Measurements from ENCODE around the gene DIAPH3. TPM values are rescaled to one million over a fixed set of nuclear protein-coding genes. Genes with fewer than 3 reads are reported as not detected.

Gene DIAPH3
- total RNA-seq, 2 experiments from 2014 or later, result 20.0 to 21.0 TPM

GRCh38 chr13:59663707-59664106 is 500.0 kb downstream of the DIAPH3 start:
- H3K4me1 Mint-ChIP-seq, result no peaks in the 10 kb centered on the region
- no peaks in the 10 kb centered on the region for H3K27me3 Mint-ChIP-seq
- peaks cover 4% of the 10 kb centered on the region for H3K36me3 Mint-ChIP-seq
- H3K9me3 Mint-ChIP-seq, result no peaks in the 10 kb centered on the region
- no peak for DNase-seq
- no peak overlapping the region for H3K4me3 Mint-ChIP-seq
- H3K27ac Mint-ChIP-seq, result no peak overlapping the region

- Mint-ChIP-seq H3K4me1 (no peaks in the 10 kb centered on the region), H3K27me3 (no peaks in the 10 kb centered on the region), H3K9me3 (no peaks in the 10 kb centered on the region), H3K36me3 (peaks cover 4% of the 10 kb centered on the region), H3K4me3 (no peak overlapping the region), H3K27ac (no peak overlapping the region)
- no peak for DNase-seq
Observed at GRCh38 chr13:59660582-59660981, 503.1 kb downstream of the DIAPH3 start.

- H3K4me3 Mint-ChIP-seq, result no peak overlapping the region
- no peak for DNase-seq
- H3K9me3 Mint-ChIP-seq, result no peaks in the 10 kb centered on the region
- H3K36me3 Mint-ChIP-seq, result peaks cover 4% of the 10 kb centered on the region
- no peaks in the 10 kb centered on the region for H3K4me1 Mint-ChIP-seq
- H3K27me3 Mint-ChIP-seq, result no peaks in the 10 kb centered on the region
- no peak overlapping the region for H3K27ac Mint-ChIP-seq
Observed at GRCh38 chr13:59659981-59660380, 503.7 kb downstream of the DIAPH3 start.

GRCh38 chr13:59658738-59659330 is 504.9 kb downstream of the DIAPH3 start:
- H3K9me3 Mint-ChIP-seq, result no peaks in the 10 kb centered on the region
- H3K4me3 Mint-ChIP-seq, result no peak overlapping the region
- DNase-seq, result no peak
- no peaks in the 10 kb centered on the region for H3K4me1 Mint-ChIP-seq
- no peaks in the 10 kb centered on the region for H3K27me3 Mint-ChIP-seq
- H3K36me3 Mint-ChIP-seq, result peaks cover 2% of the 10 kb centered on the region
- no peak overlapping the region for H3K27ac Mint-ChIP-seq

GRCh38 chr13:59658027-59658737 is 505.5 kb downstream of the DIAPH3 start:
- Mint-ChIP-seq H3K27ac (no peak overlapping the region), H3K4me1 (no peaks in the 10 kb centered on the region), H3K27me3 (no peaks in the 10 kb centered on the region), H3K4me3 (no peak overlapping the region), H3K9me3 (no peaks in the 10 kb centered on the region), H3K36me3 (no peaks in the 10 kb centered on the region)
- DNase-seq, result no peak

GRCh38 chr13:59653916-59654315 is 509.8 kb downstream of the DIAPH3 start:
- H3K36me3 Mint-ChIP-seq, result no peaks in the 10 kb centered on the region
- H3K27ac Mint-ChIP-seq, result no peak overlapping the region
- H3K9me3 Mint-ChIP-seq, result no peaks in the 10 kb centered on the region
- DNase-seq, result no peak
- no peak overlapping the region for H3K4me3 Mint-ChIP-seq
- no peaks in the 10 kb centered on the region for H3K27me3 Mint-ChIP-seq
- H3K4me1 Mint-ChIP-seq, result no peaks in the 10 kb centered on the region

GRCh38 chr13:59651479-59651878 is 512.2 kb downstream of the DIAPH3 start:
- Mint-ChIP-seq H3K27ac (no peak overlapping the region), H3K4me1 (no peaks in the 10 kb centered on the region)

GRCh38 chr13:59643906-59644626 is 519.7 kb downstream of the DIAPH3 start:
- Mint-ChIP-seq H3K4me3 (no peak overlapping the region), H3K9me3 (no peaks in the 10 kb centered on the region), H3K27me3 (no peaks in the 10 kb centered on the region), H3K4me1 (no peaks in the 10 kb centered on the region), H3K27ac (no peak overlapping the region), H3K36me3 (no peaks in the 10 kb centered on the region)
- DNase-seq, result no peak

More at GRCh38 chr13:59651479-59651878, 512.2 kb downstream of the DIAPH3 start:
- no peak for DNase-seq
- no peak overlapping the region for H3K4me3 Mint-ChIP-seq
- no peaks in the 10 kb centered on the region for H3K27me3 Mint-ChIP-seq
- H3K9me3 Mint-ChIP-seq, result no peaks in the 10 kb centered on the region
- no peaks in the 10 kb centered on the region for H3K36me3 Mint-ChIP-seq

GRCh38 chr13:59643364-59643841 is 520.3 kb downstream of the DIAPH3 start:
- H3K27ac Mint-ChIP-seq, result no peak overlapping the region
- H3K36me3 Mint-ChIP-seq, result no peaks in the 10 kb centered on the region
- no peak overlapping the region for H3K4me3 Mint-ChIP-seq
- DNase-seq, result no peak
- H3K4me1 Mint-ChIP-seq, result no peaks in the 10 kb centered on the region
- H3K27me3 Mint-ChIP-seq, result no peaks in the 10 kb centered on the region
- H3K9me3 Mint-ChIP-seq, result no peaks in the 10 kb centered on the region

- H3K36me3 Mint-ChIP-seq, result no peaks in the 10 kb centered on the region
- H3K27me3 Mint-ChIP-seq, result no peaks in the 10 kb centered on the region
- DNase-seq, result no peak
- no peak overlapping the region for H3K27ac Mint-ChIP-seq
- no peaks in the 10 kb centered on the region for H3K4me1 Mint-ChIP-seq
- no peaks in the 10 kb centered on the region for H3K9me3 Mint-ChIP-seq
- no peak overlapping the region for H3K4me3 Mint-ChIP-seq
Observed at GRCh38 chr13:59641817-59642216, 521.9 kb downstream of the DIAPH3 start.

GRCh38 chr13:59641261-59641660 is 522.5 kb downstream of the DIAPH3 start:
- no peaks in the 10 kb centered on the region for H3K27me3 Mint-ChIP-seq
- no peaks in the 10 kb centered on the region for H3K36me3 Mint-ChIP-seq
- no peaks in the 10 kb centered on the region for H3K4me1 Mint-ChIP-seq
- DNase-seq, result no peak
- no peak overlapping the region for H3K27ac Mint-ChIP-seq
- no peak overlapping the region for H3K4me3 Mint-ChIP-seq
- no peaks in the 10 kb centered on the region for H3K9me3 Mint-ChIP-seq

GRCh38 chr13:59638404-59638803 is 525.3 kb downstream of the DIAPH3 start:
- H3K36me3 Mint-ChIP-seq, result no peaks in the 10 kb centered on the region
- no peak for DNase-seq
- no peaks in the 10 kb centered on the region for H3K4me1 Mint-ChIP-seq
- H3K4me3 Mint-ChIP-seq, result no peak overlapping the region
- H3K27ac Mint-ChIP-seq, result no peak overlapping the region
- no peaks in the 10 kb centered on the region for H3K27me3 Mint-ChIP-seq
- no peaks in the 10 kb centered on the region for H3K9me3 Mint-ChIP-seq

- Mint-ChIP-seq H3K27me3 (no peaks in the 10 kb centered on the region), H3K27ac (no peak overlapping the region), H3K36me3 (no peaks in the 10 kb centered on the region), H3K9me3 (no peaks in the 10 kb centered on the region), H3K4me3 (no peak overlapping the region), H3K4me1 (no peaks in the 10 kb centered on the region)
- DNase-seq, result no peak
Observed at GRCh38 chr13:59635589-59635988, 528.1 kb downstream of the DIAPH3 start.

- no peaks in the 10 kb centered on the region for H3K4me1 Mint-ChIP-seq
Observed at GRCh38 chr13:59633290-59633689, 530.4 kb downstream of the DIAPH3 start.

GRCh38 chr13:59631271-59631670 is 532.5 kb downstream of the DIAPH3 start:
- Mint-ChIP-seq H3K9me3 (no peaks in the 10 kb centered on the region), H3K4me3 (no peak overlapping the region), H3K27ac (no peak overlapping the region), H3K4me1 (no peaks in the 10 kb centered on the region), H3K27me3 (no peaks in the 10 kb centered on the region), H3K36me3 (no peaks in the 10 kb centered on the region)
- DNase-seq, result no peak

More at GRCh38 chr13:59633290-59633689, 530.4 kb downstream of the DIAPH3 start:
- DNase-seq, result no peak
- Mint-ChIP-seq H3K36me3 (no peaks in the 10 kb centered on the region), H3K4me3 (no peak overlapping the region), H3K27ac (no peak overlapping the region), H3K27me3 (no peaks in the 10 kb centered on the region), H3K9me3 (no peaks in the 10 kb centered on the region)

All from activated naive CD8-positive, alpha-beta T cell treated with anti-CD3 and anti-CD28 coated beads for 36 hours (primary cell).